Activated naive CD4-positive, alpha-beta T cell treated with anti-CD3 and anti-CD28 coated beads, Interleukin-2, amount 50 U/mL, for 72 hours (primary cell): ENCODE data around the gene AKAP9. TPM values are rescaled to one million over a fixed set of nuclear protein-coding genes. Genes with fewer than 3 reads are reported as not detected.

Experiments
- ATAC-seq, 2 donors: fragments of 150-1000 bp; cut with Tn5 transposase; 2 replicates each; pipeline ENCODE4 v1.10.0; 2021; ENCODE audit warnings: mild to moderate bottlenecking in 2 of 2, moderate library complexity in 2 of 2
- DNase-seq, 2 donors: peaks; one replicate each; pipeline ENCODE4 v3.0.0; 2021 to 2022; ENCODE audit warnings: low spot score in 2 of 2
- H3K27ac Mint-ChIP-seq, 2 donors: one replicate each; pipeline ENCODE4 v1.8.0; 2022; ENCODE audit warnings: mild to moderate bottlenecking in 2 of 2, mixed read lengths in 2 of 2
- H3K36me3 Mint-ChIP-seq, 2 donors: one replicate each; pipeline ENCODE4 v1.8.0; 2022; ENCODE audit warnings: mixed read lengths in 2 of 2
- H3K9me3 Mint-ChIP-seq, 2 donors: one replicate each; pipeline ENCODE4 v1.8.0; 2022; ENCODE audit warnings: mixed read lengths in 2 of 2
- total RNA-seq, 2 donors: library from RNA; stranded (reverse); gene quantifications; one replicate each; pipeline ENCODE4 v1.2.3, GENCODE V29; 2022

Gene AKAP9
- total RNA-seq, 2 donors from 2014 or later, result 35.5 to 37.9 TPM

DNA sequence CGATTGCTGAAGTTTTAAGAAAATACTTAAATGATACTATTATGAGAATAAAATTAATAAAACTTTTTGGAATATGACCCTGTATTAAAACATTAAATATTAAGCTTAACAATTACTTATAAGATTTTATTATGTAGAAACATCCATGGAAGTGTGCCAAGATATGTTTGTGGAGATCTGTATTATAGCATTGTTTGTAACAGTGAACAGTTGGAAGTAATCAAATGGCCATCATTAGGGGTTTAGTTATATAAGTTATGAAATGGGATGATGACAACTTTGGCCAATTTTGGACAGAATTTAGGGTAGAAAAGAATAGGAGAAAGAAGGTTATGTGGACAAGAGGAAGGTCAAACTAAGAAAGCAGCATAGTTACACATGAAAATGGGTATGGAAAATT lies 88.0 kb downstream of the AKAP9 start:
- Mint-ChIP-seq H3K27ac (no peak overlapping the region), H3K9me3 (no peaks in the 10 kb centered on the region), H3K36me3 (peaks cover 11 to 15% of the 10 kb centered on the region in 2 donors)
- ATAC-seq, result no peak
- no peak for DNase-seq

DNA sequence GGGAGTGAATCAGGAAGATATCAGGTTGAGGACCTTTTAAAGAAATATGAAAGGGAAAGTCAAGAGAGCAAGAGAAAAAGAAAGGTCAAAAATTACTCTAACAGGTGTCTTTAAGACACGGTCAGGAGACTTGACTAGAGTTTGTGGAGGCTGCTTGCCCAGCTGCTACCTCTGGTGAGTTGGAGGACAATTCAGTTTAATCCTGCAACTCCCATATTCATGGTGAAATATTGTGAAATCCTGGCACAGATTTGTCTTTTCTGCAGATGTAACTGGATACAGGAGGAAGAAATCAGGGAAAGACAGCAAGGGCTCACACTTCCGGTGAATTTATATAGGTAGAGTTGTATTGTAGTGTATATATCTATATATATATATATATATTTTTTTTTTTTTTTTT lies 93.5 kb downstream of the AKAP9 start:
- ATAC-seq (no peak), DNase-seq (no peak)
- Mint-ChIP-seq H3K27ac (no peak overlapping the region), H3K36me3 (no peaks in the 10 kb centered on the region), H3K9me3 (no peaks in the 10 kb centered on the region)

DNA sequence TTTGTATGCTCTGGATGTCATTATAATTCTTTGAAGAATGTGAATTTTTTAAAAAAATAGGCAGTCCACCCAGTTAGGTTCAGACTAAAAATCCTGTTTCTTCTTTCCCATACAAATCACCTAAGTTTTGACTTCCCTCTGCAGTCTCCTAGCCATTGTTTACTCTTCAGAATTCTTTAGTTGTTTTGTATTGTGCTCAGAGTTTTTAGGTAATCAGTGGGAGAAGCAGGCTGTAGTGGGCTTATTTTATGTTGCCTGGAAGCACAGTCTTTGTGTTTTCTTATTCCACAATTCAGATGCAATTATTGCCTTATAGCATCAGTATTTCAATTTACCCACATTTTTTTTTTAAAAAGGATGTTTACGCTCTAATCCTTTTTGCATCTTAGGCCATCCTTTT lies 94.9 kb downstream of the AKAP9 start:
- Mint-ChIP-seq H3K27ac (no peak overlapping the region), H3K9me3 (no peaks in the 10 kb centered on the region), H3K36me3 (no peaks in the 10 kb centered on the region)
- ATAC-seq, result no peak
- DNase-seq, result no peak

DNA sequence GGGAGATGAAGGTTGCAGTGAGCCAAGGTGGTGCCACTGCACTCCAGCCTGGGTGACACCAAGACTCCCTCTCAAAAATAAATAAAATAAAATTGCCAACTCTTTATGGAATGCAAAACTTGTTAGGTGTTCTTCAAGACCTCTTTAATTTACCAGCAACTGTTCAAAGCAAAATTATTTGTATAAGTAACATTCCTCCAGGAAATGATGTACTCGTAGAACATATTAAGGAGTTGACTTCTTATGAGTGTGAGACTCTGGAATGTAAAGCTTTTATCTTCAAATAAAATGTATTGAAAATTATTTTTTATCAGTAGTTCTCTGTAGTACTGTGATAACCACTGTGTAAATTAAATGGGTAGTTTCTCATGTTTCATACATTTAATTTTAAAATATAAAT lies 99.2 kb downstream of the AKAP9 start:
- Mint-ChIP-seq H3K27ac (no peak overlapping the region), H3K9me3 (no peaks in the 10 kb centered on the region), H3K36me3 (no peaks in the 10 kb centered on the region)
- DNase-seq (no peak), ATAC-seq (no peak)

DNA sequence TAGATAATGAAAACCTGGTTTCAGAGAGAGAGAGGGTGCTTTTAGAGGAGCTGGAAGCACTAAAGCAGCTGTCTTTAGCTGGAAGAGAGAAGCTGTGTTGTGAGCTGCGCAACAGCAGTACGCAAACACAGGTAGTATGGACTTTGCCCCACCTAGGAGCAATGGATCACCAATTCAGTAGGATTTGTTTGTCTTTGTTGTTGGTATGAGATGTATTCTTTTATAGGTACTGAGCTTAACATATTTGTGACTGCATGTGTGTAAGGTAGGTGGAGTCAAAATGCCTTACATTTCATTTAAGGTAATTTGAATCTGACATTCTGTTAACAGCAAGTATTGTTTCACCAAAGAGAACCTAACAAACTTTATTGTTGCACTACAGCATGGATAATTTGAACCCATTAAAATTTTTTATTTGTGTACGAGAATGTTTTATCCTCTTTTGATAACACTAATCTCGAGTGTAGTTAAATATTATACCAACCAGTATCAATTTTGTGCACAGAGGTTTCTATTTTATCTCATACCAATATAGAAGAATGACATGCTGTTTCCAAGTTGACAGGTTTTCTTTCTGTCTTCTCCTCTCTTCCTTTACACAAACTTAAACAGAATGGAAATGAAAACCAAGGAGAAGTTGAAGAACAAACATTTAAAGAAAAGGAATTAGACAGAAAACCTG lies 101.5 kb downstream of the AKAP9 start:
- DNase-seq (no peak), ATAC-seq (no peak)
- no peaks in the 10 kb centered on the region for H3K9me3 Mint-ChIP-seq
- H3K27ac Mint-ChIP-seq, result no peak overlapping the region
- no peaks in the 10 kb centered on the region for H3K36me3 Mint-ChIP-seq

DNA sequence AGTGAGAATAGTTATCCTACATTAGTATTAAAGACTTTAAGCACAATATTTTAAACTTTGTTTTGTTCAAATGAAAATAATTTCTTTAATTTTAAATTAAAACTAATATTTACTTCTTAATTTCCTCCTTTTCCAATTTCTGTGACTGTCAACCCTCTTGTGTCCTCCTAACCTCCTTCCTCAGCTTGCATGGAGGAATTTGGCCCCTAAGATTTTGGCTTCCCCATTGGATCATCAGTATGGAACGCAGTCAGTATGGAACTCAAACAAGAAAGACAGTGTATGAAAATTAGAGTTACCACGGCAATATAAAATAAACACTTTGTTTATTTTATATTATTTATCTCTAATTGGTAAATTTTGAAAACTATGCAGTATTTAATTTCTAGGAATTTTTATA lies 102.4 kb downstream of the AKAP9 start:
- H3K9me3 Mint-ChIP-seq, result no peaks in the 10 kb centered on the region
- ATAC-seq (no peak), DNase-seq (no peak)
- H3K36me3 Mint-ChIP-seq, result no peaks in the 10 kb centered on the region
- no peak overlapping the region for H3K27ac Mint-ChIP-seq

DNA sequence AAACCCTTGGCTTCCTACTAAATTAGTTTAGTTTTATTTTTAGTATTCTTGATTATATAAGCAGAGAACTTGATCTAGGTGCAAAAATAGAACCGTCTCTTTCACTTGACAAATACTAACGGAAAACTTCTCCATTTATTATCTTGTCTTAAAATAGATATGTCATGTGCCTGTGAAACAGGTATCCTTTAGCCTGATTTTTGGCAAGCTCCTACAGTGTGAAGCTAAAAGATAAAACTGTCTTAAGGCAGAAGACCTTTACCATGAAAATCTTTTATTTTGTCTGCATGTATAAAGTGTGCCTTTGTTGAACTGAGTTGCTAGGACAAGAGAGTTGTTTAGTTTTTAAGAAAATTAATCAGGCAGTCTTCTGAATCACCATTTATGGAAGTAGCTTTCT lies 103.0 kb downstream of the AKAP9 start:
- Mint-ChIP-seq H3K36me3 (no peaks in the 10 kb centered on the region), H3K27ac (no peak overlapping the region), H3K9me3 (no peaks in the 10 kb centered on the region)
- DNase-seq (no peak), ATAC-seq (no peak)

DNA sequence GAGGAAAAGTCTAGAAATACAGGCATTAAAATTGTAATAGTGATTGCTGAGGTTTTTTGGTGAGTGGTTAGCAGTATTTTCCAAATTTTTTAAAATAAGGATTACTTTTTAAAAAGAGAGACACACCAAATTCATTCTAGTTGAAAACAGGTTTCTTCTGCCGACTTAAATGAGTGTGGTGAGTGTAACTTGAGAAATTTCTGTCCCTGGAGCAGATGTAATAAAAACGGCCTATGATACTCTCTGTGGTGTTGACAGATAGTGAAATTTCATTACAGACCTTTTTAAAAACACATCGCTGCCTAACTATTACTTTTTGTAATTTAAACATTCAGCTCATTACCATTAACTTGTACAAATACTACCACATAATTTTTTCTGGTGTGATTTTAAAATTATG lies 103.5 kb downstream of the AKAP9 start:
- H3K9me3 Mint-ChIP-seq, result no peaks in the 10 kb centered on the region
- no peak for DNase-seq
- H3K27ac Mint-ChIP-seq, result no peak overlapping the region
- H3K36me3 Mint-ChIP-seq, result no peaks in the 10 kb centered on the region
- no peak for ATAC-seq

- Mint-ChIP-seq H3K9me3 (no peaks in the 10 kb centered on the region), H3K36me3 (no peaks in the 10 kb centered on the region), H3K27ac (no peak overlapping the region)
- DNase-seq (no peak), ATAC-seq (no peak)
Observed at GRCh38 chr7:92044940-92045339, 104.3 kb downstream of the AKAP9 start.

DNA sequence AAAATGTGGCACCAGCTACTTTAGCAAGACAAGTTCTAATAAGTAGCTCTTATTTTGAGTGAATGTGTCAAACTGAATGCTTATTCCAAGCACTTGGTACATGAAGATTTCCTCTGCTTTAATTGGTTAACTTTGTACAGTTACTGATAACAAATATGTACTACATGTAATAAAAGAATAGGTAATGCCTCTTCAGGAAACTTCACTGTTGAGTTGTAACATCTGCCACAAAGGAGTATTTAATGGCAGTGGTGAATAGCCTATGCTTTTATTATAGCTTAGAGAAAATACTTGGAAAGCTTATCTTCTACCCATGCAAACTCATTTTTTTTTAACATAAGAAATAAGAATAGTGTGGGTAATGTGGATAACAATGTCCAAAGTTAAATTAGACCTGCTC lies 111.0 kb downstream of the AKAP9 start:
- no peak for ATAC-seq
- DNase-seq, result no peak
- Mint-ChIP-seq H3K27ac (no peak overlapping the region), H3K9me3 (no peaks in the 10 kb centered on the region), H3K36me3 (no peaks in the 10 kb centered on the region)

GRCh38 chr7:92052159-92052558 lies 111.5 kb downstream of the AKAP9 start:
- Mint-ChIP-seq H3K36me3 (no peaks in the 10 kb centered on the region), H3K9me3 (no peaks in the 10 kb centered on the region), H3K27ac (no peak overlapping the region)
- DNase-seq, result no peak
- no peak for ATAC-seq

DNA sequence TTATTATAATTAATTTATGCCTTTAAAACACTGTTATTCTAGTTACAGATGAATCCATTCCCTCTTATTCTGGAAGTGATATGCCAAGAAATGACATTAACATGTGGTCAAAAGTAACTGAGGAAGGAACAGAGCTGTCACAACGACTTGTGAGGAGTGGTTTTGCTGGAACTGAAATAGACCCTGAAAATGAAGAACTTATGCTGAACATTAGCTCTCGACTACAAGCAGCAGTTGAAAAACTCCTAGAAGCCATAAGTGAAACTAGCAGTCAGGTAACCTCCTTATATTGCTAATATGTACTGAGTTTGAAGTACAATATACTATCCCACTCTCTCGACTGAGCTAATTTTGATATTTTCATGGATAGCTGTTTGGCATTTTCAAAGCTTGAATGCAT lies 112.0 kb downstream of the AKAP9 start:
- no peak for DNase-seq
- Mint-ChIP-seq H3K27ac (no peak overlapping the region), H3K9me3 (no peaks in the 10 kb centered on the region), H3K36me3 (no peaks in the 10 kb centered on the region)
- ATAC-seq, result no peak

- Mint-ChIP-seq H3K27ac (no peak overlapping the region), H3K36me3 (no peaks in the 10 kb centered on the region), H3K9me3 (no peaks in the 10 kb centered on the region)
- DNase-seq (no peak), ATAC-seq (no peak)
Observed at GRCh38 chr7:92053312-92053711, 112.7 kb downstream of the AKAP9 start.

DNA sequence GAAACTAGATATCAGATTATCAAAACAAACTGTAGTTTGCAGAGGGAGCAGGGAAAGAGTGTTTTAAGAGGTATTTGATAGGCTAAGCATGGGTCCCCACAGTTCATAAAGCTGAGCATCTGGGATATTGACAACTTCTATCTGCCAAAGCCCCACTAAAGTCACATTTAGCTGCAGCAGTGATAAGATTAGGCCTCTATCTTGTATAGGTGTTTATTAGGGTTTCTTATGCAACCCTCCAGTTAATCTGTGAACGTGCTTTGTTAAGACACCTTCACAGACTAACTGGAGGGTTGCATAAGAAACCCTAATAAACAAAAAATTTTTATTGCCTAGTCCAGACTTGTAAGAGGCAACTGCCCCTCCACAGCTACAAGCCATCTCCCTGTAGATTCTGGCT lies 115.6 kb downstream of the AKAP9 start:
- Mint-ChIP-seq H3K27ac (no peak overlapping the region), H3K9me3 (no peaks in the 10 kb centered on the region), H3K36me3 (no peaks in the 10 kb centered on the region)
- ATAC-seq, result no peak
- DNase-seq, result no peak

- Mint-ChIP-seq H3K36me3 (no peaks in the 10 kb centered on the region), H3K27ac (no peak overlapping the region), H3K9me3 (no peaks in the 10 kb centered on the region)
- no peak for ATAC-seq
- DNase-seq, result no peak
Observed at GRCh38 chr7:92057375-92057774, 116.7 kb downstream of the AKAP9 start.

GRCh38 chr7:92058040-92058439 lies 117.4 kb downstream of the AKAP9 start:
- no peak for ATAC-seq
- H3K9me3 Mint-ChIP-seq, result no peaks in the 10 kb centered on the region
- no peaks in the 10 kb centered on the region for H3K36me3 Mint-ChIP-seq
- DNase-seq, result no peak
- no peak overlapping the region for H3K27ac Mint-ChIP-seq

GRCh38 chr7:92058899-92059298 lies 118.2 kb downstream of the AKAP9 start:
- no peaks in the 10 kb centered on the region for H3K36me3 Mint-ChIP-seq
- ATAC-seq (no peak), DNase-seq (no peak)
- H3K9me3 Mint-ChIP-seq, result no peaks in the 10 kb centered on the region
- H3K27ac Mint-ChIP-seq, result no peak overlapping the region

DNA sequence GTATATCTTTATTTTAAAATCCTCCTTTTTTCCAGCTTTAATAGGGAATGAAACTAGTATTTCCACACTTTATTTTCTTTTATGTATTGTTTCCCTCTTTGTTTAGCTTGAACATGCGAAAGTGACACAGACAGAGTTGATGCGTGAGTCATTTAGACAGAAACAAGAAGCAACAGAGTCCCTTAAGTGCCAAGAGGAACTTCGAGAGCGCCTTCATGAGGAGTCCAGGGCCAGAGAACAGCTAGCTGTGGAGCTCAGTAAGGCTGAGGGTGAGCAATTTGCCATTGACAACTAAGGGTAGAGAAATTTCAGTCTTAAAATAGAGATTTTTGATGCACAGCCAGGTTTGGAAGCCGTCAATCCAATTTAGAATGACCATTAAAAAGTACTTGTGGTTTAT lies 120.5 kb downstream of the AKAP9 start:
- Mint-ChIP-seq H3K27ac (peak overlapping the region in 1 of 2 donors; percentile 62), H3K36me3 (no peaks in the 10 kb centered on the region), H3K9me3 (no peaks in the 10 kb centered on the region)
- ATAC-seq, result no peak
- DNase-seq, result no peak
